Stimulated activated CD4-positive, alpha-beta T cell treated with anti-CD3 and anti-CD28 coated beads, Interleukin-4, amount 100 ng/mL, for 4 hours (primary cell): ENCODE measurements around the gene ZNF576.
A peak's percentile ranks its signal among the peaks of the same experiment; 100 is the strongest.
"Not testable (repeated sequence)": the region's sequence is repeated elsewhere in the genome, so short reads cannot be mapped to it uniquely, and the experiment has no call there.

Experiments
- DNase-seq, 2 experiments: peaks; one replicate each; pipeline ENCODE4 v3.0.0-alpha.2; 2020

The ZNF576 gene

GRCh38 chr19:43600326-43600725 is 3.9 kb downstream of the ZNF576 start:
- DNase-seq: not testable (repeated sequence)

GRCh38 chr19:43605875-43606568 is 9.6 kb downstream of the ZNF576 start:
- no peak for DNase-seq

GRCh38 chr19:43606569-43607229 is 10.3 kb downstream of the ZNF576 start:
- DNase-seq: no peak

- DNase-seq: no peak
These were observed 11.1 kb downstream of the ZNF576 start for GRCh38 chr19:43607238-43608205.

- DNase-seq: no peak
These were observed 13.5 kb downstream of the ZNF576 start for GRCh38 chr19:43609872-43610271.

- no peak for DNase-seq
These were observed 14.1 kb downstream of the ZNF576 start for GRCh38 chr19:43610493-43610892.

GRCh38 chr19:43611788-43612187 is 15.4 kb downstream of the ZNF576 start, which contains the start of gene SRRM5:
Gene SRRM5 (plus strand): TSS chr19:43612088. CDS start chr19:43612122, 34 bp downstream.
- DNase-seq: no peak

- no peak for DNase-seq
These were observed 16.0 kb downstream of the ZNF576 start for GRCh38 chr19:43612374-43612773.

GRCh38 chr19:43616306-43616705 is 19.9 kb downstream of the ZNF576 start:
- DNase-seq: no peak

- DNase-seq: no peak
These were observed 20.6 kb downstream of the ZNF576 start for GRCh38 chr19:43616954-43617353.

- peak; percentile 22 to 37 for DNase-seq
These were observed 22.5 kb downstream of the ZNF576 start for GRCh38 chr19:43618921-43619261.

GRCh38 chr19:43619262-43620060 is 23.1 kb downstream of the ZNF576 start, which contains the start of gene ZNF428:
Gene ZNF428 (minus strand): TSS chr19:43619629. CDS start chr19:43614304, 5,325 bp downstream.
- DNase-seq: peak; percentile 84 to 87

GRCh38 chr19:43620061-43621001 is 23.9 kb downstream of the ZNF576 start:
- no peak for DNase-seq

GRCh38 chr19:43622070-43622469 is 25.7 kb downstream of the ZNF576 start:
- DNase-seq: no peak

- no peak for DNase-seq
These were observed 26.6 kb downstream of the ZNF576 start for GRCh38 chr19:43622956-43623355.

GRCh38 chr19:43623889-43624670 is 27.7 kb downstream of the ZNF576 start:
- no peak for DNase-seq

- DNase-seq: peak; percentile 81 to 83
These were observed 28.5 kb downstream of the ZNF576 start for GRCh38 chr19:43624933-43625332.

GRCh38 chr19:43625918-43626579 is 29.7 kb downstream of the ZNF576 start:
- no peak for DNase-seq

- DNase-seq: no peak
These were observed 30.4 kb downstream of the ZNF576 start for GRCh38 chr19:43626838-43627237.
